SIG-M5 (cell line): ENCODE measurements around the gene CPZ.

Source experiments
- DNase-seq: peaks from one replicate; lab custom pipeline; 2025; lab: John Stamatoyannopoulos, UW

Gene CPZ

DNA sequence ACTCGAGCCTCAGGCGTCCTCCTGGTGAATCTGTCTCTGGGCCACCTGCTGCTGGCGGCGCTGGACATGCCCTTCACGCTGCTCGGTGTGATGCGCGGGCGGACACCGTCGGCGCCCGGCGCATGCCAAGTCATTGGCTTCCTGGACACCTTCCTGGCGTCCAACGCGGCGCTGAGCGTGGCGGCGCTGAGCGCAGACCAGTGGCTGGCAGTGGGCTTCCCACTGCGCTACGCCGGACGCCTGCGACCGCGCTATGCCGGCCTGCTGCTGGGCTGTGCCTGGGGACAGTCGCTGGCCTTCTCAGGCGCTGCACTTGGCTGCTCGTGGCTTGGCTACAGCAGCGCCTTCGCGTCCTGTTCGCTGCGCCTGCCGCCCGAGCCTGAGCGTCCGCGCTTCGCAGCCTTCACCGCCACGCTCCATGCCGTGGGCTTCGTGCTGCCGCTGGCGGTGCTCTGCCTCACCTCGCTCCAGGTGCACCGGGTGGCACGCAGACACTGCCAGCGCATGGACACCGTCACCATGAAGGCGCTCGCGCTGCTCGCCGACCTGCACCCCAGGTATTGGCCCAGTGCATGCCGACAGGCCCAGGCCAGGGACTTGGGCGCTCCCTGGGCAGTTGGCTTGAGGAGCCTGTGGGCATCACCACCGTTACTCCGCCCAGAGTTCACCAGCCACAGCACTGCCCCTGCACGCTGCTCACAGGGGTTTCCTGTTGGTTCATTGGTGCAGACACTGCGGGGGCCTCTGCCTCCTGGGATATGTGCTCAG is 11.3 kb upstream of the CPZ start:
- DNase-seq, result no peak

GRCh38 chr4:8582016-8582415 is 10.5 kb upstream of the CPZ start:
- no peak for DNase-seq

GRCh38 chr4:8582436-8582835 is 10.1 kb upstream of the CPZ start:
- no peak for DNase-seq

DNA sequence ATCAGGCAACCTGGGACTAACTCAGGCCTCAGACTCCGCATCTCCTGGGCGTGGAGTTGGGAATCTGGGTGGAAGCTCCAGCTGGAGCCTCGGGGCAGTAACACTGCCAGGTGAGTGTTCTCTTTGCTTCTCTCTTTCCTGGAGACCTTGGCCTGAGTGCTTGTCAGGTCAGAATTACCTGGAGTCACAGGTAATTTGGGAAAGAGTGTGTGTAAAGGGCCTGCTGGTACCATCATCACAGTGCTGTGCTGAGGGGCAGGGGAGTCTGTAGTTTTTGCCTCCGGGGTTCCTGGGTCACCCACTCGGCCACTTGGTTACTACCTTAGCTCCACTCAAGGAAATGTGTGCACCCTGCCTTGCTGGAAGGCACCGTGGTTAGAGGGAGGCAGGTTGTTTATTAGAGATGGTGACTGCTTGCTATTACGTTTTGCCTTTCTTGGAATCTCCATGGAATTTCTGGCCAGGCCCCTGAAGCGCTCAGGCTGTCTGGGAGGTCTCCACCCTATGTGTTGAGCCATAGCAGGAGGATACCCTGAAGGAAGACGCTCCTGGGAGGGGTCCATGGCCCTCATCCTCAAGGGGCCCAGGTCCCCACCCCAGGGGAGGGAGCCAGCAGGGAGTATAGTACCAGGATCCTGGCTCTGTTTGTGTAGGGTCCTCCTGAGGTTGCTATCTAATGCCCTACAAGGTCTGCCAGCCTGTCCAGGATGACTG is 9.5 kb upstream of the CPZ start:
- no peak for DNase-seq

- DNase-seq, result no peak
These were observed 8.9 kb upstream of the CPZ start for GRCh38 chr4:8583655-8584025.

GRCh38 chr4:8585186-8585585 is 7.4 kb upstream of the CPZ start:
- no peak for DNase-seq

DNA sequence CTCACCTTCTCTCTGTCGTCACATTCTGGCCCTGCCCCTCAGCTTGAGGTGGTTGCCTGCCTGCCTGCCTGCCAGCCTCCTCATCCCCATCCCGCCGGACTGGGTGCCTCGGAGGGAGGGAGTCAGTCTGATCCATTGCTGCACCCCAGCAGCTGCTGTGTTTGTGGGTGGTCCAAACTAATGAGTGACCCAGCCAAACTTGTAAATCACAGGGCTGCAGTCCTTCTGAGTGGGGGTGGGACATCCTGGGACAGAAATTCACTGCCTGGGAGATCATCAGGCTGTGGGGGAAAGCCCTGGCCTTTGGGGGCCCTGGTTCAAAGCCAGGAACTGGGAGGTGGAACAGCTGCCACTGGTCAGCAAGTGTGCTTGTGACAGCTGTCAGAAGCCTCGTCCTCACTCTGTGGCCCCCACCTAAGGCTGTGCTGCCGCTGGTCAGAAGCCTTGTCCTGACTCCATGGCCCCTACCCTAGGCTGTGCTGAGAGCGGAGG is 6.8 kb upstream of the CPZ start:
- no peak for DNase-seq

DNA sequence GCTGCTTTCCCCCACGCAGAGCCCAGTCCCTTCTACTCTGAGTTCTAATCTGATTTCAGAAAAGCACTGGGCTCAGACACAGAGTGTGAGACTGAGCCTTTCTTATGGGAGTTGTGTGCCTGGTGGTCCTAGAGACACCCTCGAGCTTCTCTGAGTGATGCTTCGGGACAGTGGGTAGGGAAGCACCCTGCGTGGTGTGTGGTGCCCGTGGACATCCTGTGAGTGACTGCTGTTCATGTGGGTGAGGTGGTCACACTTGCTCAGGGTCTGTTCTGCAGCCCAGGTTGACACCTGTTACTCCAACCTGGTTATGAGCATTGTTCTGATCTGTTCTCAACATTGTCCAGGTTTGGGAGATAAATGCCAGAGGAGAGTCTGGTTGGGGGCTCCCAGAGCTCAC is 6.3 kb upstream of the CPZ start:
- no peak for DNase-seq

GRCh38 chr4:8586671-8587468 is 5.7 kb upstream of the CPZ start:
- no peak for DNase-seq

DNA sequence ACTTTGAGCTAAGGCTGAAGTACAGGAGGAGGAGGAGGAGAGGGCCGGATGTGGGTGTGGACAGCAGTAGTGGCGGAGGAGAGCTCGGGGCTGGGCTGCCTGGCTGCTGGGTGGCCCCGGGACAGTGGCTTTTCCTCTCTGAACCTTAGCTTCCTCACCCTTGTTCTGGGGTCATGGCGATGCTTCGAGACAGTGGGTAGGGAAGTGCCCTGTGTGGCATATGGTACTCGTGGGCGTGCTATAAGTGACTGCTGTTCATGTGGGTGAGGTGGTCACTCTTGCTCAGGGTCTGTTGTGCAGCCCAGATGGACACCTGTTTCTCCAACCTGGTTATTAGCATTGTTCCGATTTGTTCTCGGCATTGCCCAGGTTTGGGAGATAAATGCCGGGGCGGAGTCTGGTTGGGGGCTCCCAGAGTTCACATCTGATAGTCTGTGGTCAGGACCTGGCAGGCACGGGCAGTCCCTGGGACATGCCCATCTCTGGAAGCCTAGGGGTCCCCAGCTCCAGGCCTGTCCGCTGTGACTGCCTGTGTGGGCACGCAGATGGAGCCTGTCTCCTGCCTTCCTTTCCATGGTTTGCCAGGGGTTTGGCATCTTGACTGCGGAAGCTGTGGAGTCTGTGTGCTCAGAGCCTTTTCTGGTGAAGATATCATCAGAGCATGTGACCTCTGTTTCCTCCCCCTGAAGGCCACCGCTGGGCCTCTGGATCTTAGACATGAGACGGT is 4.9 kb upstream of the CPZ start:
- DNase-seq, result no peak

DNA sequence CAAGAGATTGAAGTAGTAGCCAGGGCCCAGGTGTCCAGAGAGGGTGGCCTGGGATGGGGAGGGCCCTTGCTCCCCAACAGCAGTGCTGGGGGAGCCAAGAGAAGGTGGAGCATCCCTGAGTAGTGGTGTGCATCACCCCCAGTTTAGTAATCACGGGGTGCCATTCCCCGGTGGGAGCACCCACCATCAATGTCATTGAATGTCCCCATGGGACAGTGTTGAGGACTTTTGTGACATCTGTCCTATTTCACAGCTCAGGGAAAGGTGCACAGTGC is 4.4 kb upstream of the CPZ start:
- DNase-seq, result no peak

DNA sequence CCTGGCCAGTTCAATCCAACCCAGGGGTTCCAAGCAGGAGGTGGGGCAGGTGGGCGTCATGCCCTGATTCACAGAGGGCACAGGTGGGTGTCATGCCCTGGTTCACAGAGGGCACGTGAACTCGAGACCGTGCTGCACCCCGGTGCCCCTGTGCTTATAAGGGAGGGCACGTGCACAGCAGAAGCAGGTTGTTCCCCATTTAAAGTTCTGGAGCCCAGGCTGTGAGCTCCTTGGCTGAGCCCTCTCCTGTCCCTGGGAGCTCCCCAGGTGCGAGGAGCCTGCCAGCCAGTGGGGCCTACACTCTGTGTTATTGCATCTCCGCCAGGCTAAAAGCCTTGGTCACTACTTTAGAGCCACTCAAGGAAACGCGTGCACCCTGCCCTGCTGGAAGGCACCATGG is 3.2 kb upstream of the CPZ start:
- no peak for DNase-seq

DNA sequence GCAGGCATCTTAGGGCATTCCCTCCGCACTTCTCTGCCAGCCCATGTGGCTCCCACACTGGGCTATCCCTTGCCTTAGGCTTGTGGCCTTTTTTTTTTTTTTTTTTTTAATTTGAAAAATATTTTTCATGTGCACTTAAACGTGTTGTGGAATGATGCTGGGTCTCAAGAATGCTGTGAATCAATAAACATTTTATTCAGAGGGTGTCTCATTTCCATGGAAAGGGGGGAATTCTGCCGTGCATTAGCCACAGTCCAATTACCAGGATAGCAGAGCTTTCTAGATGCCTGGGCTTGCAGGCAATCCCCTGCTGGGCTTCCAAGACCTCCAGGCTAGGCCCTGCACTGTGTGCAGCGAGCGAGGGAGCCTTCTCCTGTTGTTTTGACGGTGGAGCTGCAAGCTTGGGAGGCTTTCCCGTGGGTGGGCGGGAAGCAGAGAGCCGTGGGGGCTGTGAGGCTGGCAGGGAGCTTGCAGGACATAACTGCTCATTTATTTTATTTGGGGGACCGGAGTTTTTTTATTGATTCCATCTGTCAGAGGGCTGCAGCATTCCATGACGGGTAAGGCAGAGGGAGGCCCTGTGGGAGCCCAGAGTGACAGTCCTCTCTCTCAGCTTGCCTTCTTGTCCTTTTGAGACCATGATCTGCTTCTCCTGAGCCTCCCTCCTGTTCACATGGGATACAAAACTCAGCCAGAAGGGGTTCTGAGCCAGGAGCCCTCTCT is 2.6 kb upstream of the CPZ start:
- no peak for DNase-seq

DNA sequence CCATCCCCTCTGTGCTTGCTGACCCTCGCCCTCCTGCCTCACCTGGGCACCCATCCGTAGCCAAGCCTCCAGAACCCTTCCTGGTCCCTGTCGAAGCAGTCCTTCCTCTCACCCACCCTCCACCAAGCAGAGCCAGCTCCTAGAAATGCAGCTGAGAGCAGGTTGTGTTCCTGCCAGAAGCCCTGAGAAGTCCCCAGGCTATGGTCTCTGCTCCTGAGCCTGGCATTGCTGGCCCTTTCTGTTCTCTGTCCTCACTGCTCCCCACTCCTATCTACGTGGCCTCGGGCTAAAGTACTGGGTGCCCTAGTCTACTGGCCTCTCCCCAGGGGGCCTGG is 2.1 kb upstream of the CPZ start:
- DNase-seq, result no peak

- DNase-seq, result no peak
These were observed 1.5 kb upstream of the CPZ start for GRCh38 chr4:8591114-8591513.

DNA sequence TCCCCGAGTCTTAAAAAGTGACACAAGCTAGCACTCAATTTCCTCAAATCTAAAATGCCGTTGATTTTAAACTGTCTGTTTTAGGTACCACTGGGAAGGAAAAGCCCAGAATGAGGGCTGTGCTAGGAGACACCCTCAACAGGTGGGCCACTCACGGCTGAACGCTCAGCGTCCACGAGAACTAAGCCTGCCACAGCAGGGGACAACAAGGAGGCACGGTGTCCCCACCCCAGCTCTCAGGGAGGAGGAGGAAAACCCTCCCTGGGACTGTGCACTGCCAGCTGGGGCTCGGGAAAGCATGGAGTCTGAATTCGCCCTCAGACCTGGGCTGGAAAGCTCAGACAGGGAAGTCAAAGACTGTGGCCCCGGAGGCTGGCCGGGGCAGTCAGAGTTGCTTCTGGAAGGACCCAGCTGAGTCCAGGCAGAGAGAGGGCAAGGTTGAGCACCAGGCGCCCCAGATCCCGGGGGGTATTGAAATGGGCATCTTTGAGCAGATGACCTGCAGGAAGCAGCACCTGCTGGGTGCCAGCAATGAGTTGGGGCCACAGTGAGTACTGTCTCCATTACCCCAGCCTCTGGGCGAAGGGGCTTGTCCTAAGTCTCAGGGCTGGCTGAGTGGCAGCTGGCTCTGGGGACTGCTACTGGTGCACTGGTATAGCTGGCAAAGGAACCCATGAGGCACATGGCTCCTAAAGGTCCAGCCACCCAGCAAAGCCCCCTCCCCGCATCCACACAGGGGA is 769 bp upstream of the CPZ start:
- DNase-seq, result no peak

GRCh38 chr4:8593264-8594096 is 915 bp downstream of the CPZ start:
- DNase-seq, result no peak

- no peak for DNase-seq
These were observed 1.8 kb downstream of the CPZ start for GRCh38 chr4:8594097-8595038.
